GM19463 (cell line): ENCODE results near the gene CSNK1G2.
"Not testable (repeated sequence)": the region's sequence is repeated elsewhere in the genome, so short reads cannot be mapped to it uniquely, and the experiment has no call there.

Experiments
- ATAC-seq: cut with Tn5 transposase; IDR thresholded peaks from one replicate; pipeline ENCODE4 v1.9.1; 2021; ENCODE audit warnings: mild to moderate bottlenecking, moderate library complexity; ENCODE audit not compliant: unreplicated experiment

Gene CSNK1G2

DNA sequence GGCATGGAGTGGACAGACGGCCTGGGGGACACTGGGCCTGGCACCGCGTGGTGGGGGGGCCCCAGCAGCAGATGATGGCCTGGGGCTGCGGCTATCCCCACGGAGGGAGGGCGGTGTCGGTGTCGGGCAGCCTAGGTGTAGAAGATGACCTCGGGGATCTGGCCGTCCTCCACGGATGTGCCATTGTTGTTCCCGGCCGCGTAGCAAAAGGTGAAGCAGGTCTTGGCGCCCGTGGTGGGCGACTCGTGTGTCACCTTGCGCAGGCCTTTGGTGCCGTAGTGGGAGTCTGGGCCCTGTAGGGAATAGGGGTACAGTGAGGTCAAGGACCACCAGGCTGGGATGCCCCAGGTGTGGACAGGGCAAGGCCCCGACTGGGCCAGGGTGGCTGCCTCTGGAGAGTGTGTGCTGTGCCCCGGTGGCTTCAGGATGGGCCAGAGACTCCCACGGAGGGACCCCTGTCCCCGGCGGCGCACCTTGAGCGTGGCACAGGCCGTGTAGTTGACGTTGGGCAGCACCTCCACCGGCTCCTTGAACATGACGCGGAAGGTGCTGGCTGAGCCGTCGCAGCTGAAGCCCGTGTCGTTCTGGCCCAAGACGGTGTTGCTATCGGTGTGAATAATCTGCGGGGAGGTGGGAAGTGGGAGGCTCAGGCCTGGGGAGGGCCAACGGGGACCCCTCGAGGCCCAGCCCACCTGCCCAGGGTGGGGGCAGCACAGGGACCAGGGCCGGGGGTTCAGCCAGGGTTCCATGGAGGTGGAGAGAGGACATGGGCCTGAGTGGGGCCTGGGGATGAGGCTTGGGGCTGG lies 45.6 kb downstream of the CSNK1G2 start:
- ATAC-seq = no peak

DNA sequence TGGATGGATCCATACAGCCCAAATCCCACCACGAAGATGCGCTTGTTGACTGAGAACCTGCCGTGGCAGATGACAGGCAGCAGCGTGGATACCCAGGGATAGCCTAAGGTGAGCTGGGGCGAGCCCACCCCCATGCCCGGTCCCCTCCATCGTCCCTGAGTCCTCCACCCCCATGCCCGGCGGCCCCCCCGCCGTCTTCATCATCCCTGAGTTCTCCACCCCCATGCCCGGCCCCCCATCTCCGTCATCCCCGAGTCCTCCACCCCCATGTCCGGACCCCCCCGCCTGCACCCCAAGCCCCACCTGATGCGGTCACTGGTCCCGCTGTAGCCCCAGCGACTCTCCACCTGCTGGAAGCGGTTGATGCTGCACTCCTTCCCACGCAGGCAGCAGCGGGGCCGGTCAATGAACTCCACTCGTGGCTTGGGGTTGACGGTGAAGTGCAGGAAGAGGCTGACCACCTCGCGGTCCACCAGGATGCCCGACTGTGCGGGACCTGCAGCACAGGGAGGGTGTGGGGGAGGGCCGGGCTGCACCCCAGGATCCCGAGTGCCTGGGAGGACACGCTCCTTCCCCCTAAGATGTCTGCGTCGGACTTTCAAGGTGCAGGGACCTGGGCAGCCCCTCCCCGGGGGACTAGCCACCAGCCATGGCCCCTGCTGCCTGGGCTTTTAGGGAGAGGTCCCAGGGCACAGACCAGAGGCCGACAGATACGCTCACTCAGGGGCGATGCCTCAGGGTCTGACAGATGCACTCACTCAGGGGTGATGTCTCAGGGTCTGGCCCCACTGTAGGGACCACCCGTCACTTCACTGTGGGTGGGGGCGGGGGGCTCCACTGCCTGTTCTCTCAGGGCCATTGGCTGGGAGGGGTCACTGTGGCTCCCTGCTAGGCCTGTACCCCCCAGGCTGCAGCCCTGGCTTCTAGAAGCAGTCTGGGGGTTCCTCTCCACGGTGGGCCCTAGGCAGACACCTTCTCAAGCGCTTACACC lies 46.5 kb downstream of the CSNK1G2 start:
- no peak for ATAC-seq

DNA sequence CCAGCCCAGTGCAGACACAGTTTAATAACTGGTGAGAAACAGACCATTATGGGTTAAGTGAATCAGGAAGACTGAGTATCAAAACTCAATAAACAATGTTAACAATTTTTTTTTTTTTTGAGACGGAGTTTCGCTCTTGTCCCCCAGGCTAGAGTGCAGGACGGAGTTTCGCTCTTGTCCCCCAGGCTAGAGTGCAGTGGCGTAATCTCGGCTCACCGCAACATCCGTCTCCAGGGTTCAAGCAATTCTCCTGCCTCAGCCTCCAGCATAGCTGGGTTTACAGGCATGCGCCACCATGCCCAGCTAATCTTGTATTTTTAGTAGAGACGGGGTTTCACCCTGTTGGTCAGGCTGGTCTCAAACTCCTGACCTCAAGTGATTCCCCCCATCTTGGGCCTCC lies 47.5 kb downstream of the CSNK1G2 start:
- ATAC-seq = not testable (repeated sequence)

DNA sequence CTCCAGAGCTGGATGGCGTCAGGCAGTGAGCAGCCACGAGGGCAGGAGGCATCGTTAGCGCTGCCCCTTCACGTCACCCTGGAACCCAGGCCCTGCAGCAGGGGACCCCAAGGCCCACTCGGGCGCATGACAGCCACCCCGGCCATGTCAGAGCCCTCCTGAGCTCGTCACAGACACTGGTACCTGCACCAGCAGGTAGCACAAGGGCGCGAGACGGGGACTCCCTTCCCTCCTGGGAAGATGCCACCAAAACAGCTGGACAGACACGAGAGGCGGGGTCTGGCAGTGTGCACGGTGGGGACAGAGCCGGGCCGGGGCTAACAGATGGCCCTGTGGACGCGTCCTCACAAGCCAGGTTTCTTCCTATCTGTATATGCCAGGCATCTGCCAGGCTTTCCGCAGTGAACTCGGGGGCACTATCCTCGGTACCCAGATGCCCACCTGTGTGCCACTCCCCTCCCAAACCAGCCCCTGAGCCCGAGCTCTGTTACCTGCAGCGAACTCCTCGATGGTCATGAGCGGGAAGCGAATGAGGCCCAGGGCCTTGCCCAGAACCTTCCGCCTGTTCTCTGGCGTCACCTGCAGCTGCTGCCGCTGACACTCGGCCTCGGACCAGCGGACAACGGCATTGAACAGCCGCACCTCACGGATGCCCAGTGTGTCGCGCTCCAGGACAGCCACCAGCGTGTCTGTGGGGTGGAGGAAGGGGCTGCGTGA lies 48.7 kb downstream of the CSNK1G2 start:
- ATAC-seq = no peak

DNA sequence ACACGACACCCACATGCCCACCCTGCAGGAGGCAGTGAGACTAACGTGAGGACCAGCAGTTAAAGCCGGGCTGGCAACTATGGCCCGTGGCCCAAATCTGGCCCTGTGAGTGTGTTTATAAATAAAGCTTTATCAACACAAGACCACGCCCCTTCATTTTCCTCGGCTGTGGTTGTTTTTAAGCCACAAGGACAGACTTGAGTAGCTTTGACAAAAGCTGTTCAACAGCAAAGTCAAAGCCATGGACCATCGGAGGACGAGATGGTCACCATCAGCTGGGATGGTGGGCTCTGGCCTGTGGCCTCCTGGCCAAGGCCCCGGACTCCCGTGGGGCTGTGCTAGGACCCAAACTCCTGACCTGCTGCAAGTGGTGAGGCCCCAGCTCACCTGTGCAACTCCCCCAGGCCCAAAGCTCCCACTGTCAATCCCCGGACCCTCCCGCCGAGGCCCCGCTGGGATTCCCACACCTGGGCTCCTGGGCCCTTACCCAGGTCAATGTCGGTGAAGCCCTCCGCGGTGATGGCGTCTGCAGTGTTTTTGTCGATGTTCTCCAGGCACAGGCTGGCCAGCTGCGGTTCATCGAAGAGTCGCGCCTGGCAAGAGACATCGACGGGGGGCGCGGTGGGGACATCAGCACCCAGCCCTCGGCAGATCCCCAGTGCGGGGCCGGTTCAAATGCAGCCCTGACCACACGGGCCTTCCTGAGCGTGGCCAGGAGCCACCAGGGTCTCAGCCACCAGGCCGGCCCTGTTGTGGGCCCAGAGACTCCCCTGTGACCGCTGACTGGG lies 49.5 kb downstream of the CSNK1G2 start:
- no peak for ATAC-seq

DNA sequence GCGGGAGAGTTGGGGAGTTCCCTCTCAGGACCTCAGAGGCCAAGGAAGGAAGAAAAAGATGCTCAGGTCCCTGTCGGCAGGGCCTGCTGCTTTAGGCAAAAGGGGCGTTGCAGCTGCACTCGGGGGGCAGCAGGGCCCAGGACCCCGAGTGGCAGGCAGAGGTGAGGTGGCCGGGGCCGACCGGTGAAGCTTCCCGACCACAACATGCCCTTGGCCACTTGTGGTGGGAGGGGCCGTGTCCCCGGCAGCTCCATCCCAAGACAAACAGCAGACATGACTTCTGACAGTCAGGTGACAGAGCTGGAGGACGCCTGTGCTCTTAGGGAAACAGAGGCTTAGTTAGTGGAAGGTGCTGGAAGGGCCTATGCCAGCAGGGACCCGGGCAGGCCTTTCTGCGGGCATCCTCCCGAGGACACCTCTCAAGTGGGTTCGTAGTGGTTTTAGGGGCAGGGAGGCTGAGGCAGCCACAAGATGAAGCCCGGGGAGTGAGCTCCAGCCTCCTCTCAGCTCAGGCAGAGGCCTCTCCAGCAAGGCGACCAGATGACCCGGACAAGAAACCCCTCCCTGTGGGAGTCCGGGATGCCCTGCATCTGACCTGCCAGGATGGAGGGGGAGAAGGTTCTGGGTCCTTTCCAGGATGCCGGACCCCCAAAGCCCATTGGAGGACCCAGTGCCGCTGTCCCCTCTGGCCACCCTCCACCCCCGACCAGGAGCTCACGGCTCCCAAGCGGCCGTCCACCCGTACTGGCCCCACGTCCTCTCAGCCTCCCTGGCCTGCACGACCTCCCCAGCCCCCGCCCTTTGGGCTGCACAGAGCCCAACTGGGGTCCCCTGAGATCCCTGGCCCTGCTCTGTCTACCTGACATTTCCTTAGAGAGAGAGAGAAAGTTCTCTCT lies 50.3 kb downstream of the CSNK1G2 start:
- ATAC-seq = no peak

DNA sequence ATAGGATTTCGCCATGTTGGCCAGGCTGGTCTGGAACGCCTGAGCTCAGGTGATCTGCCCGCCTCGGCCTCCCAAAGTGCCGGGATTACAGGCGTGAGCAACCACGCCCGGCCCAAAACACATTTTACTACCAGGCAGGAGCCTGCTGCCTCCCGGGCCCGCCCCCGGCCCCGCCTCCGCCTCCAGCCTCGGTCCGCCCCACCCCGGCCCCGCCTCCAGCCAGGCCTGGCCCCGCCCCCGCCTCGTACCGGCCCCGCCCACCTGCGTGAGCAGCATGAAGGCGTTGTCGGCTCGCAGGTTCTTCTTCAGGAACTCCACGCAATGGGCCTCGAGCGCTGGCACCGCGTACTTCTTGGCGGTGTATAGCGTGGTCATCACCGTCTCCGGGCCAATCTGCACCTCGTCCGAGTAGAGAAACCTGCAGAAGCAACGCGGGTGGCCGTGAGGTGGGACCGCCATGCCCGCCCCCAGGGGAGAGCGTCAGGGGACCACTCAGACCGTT lies 51.8 kb downstream of the CSNK1G2 start:
- ATAC-seq = no peak

DNA sequence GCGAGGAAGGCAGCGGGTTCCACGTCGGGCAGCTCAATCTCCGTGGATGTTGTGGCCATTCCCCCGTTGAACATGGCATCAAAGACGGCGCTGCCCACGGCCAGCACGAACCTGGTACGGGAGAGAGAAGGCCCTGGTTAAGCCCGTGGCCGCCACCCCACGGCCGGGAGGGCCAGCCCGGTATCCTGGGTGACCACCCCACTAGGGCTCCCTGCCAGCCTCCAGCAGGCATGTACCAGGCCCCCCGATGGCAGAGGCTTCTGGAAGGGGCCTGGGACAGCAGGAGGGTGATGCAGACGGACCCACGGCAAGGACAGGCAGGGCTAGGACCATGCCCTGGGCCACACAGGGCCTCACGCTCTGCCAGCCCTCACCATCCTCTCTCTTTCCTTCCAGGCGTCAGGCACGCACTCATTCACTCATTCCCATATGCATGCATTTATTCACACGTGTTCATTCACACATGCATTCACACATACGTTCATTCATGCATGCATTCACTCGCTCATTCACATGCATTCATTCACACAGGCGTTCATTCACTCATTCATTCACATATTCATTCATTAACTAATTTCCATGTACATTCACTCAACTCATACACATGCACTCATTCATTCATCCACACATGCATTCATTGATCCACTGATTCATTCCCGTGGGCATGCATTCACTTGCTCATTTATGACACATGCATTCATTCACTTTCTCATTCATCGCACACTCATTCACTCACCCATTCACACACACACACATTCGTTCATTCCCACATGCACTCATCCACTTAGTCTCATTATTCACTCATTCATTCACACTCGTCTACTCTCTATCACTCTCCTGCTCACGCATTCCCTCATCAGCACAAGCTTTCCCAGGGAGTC lies 56.6 kb downstream of the CSNK1G2 start:
- no peak for ATAC-seq

DNA sequence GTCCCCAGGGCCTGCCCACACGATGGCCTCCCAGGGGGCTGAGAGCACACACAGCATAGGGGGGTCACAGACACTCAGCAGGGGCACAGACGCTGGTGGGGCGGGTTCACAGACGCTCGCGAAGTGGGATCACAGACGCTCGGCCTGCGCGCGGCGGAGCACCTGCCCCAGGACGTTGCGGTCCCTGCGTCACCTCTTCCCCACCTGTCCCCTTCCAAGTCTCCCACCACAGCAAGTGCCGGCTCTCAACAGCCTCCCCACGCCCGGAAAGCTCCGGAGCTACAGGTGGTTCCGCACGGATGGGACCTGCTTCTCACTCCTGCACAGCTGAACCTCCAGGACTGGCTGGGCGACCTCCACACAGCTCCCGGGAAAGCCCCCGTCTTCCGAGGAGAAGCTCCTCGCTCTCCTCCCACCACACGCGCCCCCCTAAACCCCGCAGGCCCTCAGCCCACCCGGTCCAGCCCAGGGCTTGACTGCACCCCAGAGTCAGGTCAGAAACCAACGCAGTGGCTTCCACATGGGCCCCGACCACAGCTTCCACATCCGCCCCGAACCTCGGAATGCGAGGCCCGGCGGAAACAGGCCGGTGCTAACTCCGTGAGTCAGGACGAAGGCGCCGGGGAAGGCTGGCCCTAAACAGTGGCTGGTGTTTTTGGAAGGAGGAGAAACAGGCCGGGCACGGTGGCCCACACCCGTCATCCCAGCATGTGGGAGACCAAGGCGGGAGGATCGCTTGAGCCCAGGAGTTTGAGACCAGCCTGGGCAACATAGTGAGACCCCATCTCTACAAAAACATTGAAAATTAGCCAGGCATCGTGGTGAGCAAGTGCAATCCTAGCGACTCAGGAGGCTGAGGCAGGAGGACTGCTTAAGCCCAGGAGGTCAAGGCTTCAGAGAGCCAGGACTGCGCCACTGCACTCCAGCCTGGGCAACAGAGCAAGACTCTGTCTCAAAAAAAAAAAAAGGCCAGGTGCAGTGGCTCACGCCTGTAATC lies 58.0 kb downstream of the CSNK1G2 start:
- ATAC-seq = no peak

DNA sequence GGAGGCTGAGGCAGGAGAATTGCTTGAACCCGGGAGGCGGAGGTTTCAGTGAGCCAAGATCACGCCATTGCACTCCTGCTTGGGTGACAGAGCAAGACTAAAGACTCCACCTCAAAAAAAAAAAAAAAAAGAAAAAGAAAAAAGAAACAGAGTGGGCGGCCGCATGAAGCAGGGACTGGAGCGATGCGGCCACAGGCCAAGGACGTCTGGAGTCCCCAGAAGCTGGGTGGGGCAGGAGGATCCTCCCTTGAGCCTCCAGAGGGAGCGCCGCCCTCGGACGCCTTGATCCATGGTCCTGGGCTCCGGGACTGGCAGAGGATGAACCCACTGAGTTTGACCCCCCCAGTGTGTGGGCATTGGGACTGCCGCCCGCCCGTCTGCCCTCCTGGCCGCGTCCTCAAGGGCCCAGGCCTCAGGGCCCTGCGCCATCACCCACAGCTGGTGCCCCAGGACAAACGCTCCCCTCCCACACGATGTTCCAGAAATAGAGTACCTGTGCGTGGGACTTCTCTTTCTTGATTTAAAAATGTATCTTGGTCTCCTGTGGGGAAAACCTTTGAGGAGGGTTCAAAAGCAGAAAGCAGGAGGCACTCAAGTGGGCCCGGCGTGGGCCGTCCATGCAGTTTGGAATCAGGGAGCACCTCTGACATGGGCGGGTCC lies 59.0 kb downstream of the CSNK1G2 start:
- ATAC-seq = no peak

DNA sequence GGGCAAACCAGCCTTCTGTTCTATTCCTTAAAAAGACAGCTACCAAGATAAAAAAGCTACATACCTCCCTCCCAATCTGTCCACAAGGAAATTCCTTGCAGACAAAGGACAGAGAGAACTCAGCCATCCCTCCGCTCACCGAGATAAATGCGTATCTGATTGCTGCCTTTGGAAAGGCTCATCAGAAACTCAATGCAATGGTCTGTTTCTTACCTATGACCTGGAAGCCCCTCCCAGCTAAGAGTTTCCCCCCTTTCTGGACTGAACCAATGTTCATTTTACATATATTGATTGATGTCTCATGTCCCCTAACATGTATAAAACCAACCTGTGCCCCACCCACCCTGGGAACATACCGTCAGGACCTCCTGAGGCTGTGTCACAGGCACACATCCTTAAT lies 62.9 kb downstream of the CSNK1G2 start:
- no peak for ATAC-seq

DNA sequence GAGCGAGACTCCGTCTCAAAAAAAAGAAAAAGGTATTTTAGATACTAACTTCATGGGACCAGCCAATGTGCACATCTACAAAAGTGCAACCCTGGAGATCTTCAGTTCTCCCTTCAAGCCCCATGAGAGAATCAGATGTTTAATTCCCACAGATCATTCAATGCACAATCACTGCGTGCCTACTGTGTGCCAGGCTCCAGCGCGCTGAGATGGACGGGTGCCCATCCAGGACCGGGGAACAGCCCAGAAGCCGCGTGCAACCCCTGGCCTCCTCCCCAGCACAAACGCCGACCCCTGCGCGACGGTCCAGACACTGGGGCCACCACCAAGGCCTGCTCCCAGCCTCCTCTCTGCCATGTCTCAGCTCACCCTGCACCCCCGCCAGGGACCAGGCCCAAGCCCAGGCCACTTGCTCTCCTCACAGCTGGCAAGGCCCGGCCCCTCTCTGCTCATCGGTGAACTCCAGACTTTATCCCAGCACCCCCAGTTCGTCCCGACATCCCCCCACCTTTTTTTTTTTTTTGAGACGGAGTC lies 69.2 kb downstream of the CSNK1G2 start:
- ATAC-seq = no peak

DNA sequence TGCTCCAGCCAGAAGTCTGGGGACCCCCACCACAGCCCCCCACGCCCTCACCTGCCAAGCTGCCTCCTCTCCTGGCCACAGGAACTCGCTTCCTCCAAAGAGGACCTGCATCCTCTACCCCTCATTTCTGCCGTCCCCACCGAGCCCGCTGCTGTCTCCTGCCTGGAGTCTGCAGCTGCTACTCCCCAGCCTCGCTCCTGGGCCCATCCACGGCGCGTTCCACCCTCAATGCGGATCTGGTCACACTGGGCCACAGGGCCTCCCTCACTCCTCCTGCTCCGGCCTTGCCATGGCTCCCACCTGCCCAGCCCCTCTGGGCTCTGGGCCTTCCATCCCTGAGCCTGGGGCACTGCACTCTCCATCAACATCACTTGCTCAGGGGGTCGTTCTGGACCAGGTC lies 70.2 kb downstream of the CSNK1G2 start:
- ATAC-seq = no peak

DNA sequence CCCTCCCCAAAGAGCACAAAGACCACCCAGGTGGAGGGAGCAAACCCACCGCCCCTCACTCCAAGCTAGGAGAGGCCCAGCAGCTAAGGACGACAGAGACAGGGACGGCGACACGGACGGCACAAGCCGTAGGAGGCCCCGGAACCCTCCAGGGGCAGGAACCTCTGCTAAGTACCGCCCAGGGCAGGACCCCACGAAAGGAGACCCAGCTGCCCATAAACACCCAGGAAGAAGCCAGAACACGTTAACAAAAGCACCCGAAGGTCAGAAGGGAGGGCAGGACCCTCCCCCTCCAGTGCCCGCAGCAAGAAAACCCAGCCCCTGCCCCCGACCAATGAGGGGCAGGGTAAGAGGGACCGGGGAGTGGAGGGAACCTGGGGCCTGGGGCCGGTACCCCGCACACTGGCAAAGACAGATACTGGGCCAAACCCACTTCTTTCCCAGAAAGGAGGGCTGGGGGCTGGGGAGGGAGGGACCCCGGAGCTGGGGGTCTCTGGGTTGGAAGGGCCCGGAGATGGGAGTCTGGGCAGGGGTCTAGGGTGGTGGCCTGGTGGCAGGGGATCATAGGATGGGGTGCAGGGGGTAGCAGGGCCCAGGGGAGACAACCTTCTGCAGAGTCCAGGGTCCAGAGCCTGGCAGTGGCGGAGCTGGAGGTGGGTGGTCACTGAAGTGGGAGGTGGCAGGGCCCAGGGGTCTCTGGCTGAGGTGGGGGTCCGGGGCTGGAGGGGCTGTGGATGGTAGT lies 72.1 kb downstream of the CSNK1G2 start:
- ATAC-seq = no peak

DNA sequence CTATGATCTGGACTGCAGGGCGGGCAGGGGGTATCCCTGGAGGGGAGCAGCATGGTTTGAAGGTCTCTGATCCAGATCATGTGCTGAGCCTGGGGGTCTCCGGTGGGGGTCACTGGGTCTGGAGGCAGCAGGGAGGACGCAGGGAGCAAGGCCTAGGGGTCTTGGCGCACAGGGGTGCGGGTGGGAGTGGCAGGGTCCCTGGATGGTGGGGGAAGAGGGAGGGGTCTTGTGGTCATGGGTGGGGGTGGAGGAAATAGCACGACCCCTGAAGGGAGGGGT lies 72.7 kb downstream of the CSNK1G2 start:
- no peak for ATAC-seq

DNA sequence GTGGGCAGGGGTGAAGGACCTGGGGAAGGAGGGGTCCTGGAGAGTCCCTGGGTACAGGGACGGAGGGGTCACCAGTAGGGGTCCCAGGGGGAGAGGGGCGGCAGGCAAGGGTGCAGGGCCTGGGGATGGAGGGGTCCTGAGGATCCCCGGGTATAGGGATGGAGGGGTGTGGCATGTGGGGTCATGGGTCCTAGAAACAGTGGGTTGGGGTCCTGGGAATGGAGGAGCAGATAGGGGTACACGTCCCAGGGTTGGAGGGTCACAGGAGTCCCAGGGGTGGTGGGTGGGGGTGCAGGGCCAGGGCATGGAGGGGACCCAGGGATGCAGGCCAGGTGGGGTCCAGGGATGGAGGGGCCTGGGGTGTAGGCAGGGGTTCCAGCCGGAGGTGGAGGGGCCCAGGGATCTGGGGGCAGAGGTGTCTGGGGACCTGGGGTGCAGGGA lies 73.2 kb downstream of the CSNK1G2 start:
- no peak for ATAC-seq
